HEK293 (cell line): Measurements from ENCODE around the gene APC2.

Experiments
- BCL11B ChIP-seq: fragments of 450-650 bp; formaldehyde crosslinking; IDR thresholded peaks from 2 replicates; pipeline ENCODE4 v1.5.1; 2016; ENCODE audit warnings: low read depth, missing biosample characterization, missing genetic modification characterization
- EGR2 ChIP-seq: fragments of 450-650 bp; formaldehyde crosslinking; IDR thresholded peaks from 2 replicates; pipeline ENCODE4 v1.5.1; 2016; ENCODE audit warnings: low read depth, missing biosample characterization, missing genetic modification characterization
- OVOL3 ChIP-seq: fragments of 450-650 bp; formaldehyde crosslinking; IDR thresholded peaks from 2 replicates; pipeline ENCODE4 v1.5.1; 2016; ENCODE audit warnings: missing biosample characterization, missing genetic modification characterization
- PRDM1 ChIP-seq: fragments of 450-650 bp; formaldehyde crosslinking; IDR thresholded peaks from 2 replicates; pipeline ENCODE4; 2016; ENCODE audit warnings: missing biosample characterization, missing genetic modification characterization
- RBAK ChIP-seq: fragments of 450-650 bp; formaldehyde crosslinking; IDR thresholded peaks from 2 replicates; pipeline ENCODE4 v1.5.1; 2016; ENCODE audit warnings: missing biosample characterization, missing genetic modification characterization
- SCRT1 ChIP-seq: fragments of 450-650 bp; formaldehyde crosslinking; IDR thresholded peaks from 2 replicates; pipeline ENCODE4 v1.5.1; 2016; ENCODE audit warnings: missing biosample characterization, missing genetic modification characterization, borderline replicate concordance
- WT1 ChIP-seq: fragments of 450-650 bp; formaldehyde crosslinking; IDR thresholded peaks from 2 replicates; pipeline ENCODE4 v1.5.1; 2016; ENCODE audit warnings: missing biosample characterization, missing genetic modification characterization
- ZBTB21 ChIP-seq: fragments of 450-650 bp; formaldehyde crosslinking; IDR thresholded peaks from 2 replicates; pipeline ENCODE4 v1.5.1; 2017; ENCODE audit warnings: missing biosample characterization, missing genetic modification characterization
- ZBTB48 ChIP-seq: fragments of 450-650 bp; formaldehyde crosslinking; IDR thresholded peaks from 2 replicates; pipeline ENCODE4 v1.5.1; 2016; ENCODE audit warnings: missing biosample characterization, missing genetic modification characterization
- ZNF133 ChIP-seq: fragments of 450-650 bp; formaldehyde crosslinking; IDR thresholded peaks from 2 replicates; pipeline ENCODE4 v1.5.1; 2016; ENCODE audit warnings: missing biosample characterization, missing genetic modification characterization
- ZNF169 ChIP-seq: fragments of 450-650 bp; formaldehyde crosslinking; IDR thresholded peaks from 2 replicates; pipeline ENCODE4 v1.5.1; 2016; ENCODE audit warnings: missing biosample characterization, missing genetic modification characterization
- ZNF2 ChIP-seq: fragments of 450-650 bp; formaldehyde crosslinking; IDR thresholded peaks from 2 replicates; pipeline ENCODE4 v1.5.1; 2016; ENCODE audit warnings: missing biosample characterization, missing genetic modification characterization
- ZNF23 ChIP-seq: fragments of 450-650 bp; formaldehyde crosslinking; IDR thresholded peaks from 2 replicates; pipeline ENCODE4 v1.5.1; 2016; ENCODE audit warnings: missing biosample characterization, missing genetic modification characterization, borderline replicate concordance
- ZNF266 ChIP-seq: fragments of 450-650 bp; formaldehyde crosslinking; IDR thresholded peaks from 2 replicates; pipeline ENCODE4 v1.5.1; 2016; ENCODE audit warnings: missing biosample characterization, missing genetic modification characterization, low read depth
- ZNF311 ChIP-seq: fragments of 450-650 bp; formaldehyde crosslinking; IDR thresholded peaks from 2 replicates; pipeline ENCODE4 v1.5.1; 2017; ENCODE audit warnings: missing biosample characterization, missing genetic modification characterization, borderline replicate concordance
- ZNF433 ChIP-seq: fragments of 450-650 bp; formaldehyde crosslinking; IDR thresholded peaks from 2 replicates; pipeline ENCODE4 v1.5.1; 2016; ENCODE audit warnings: missing biosample characterization, missing genetic modification characterization, low read depth
- ZNF623 ChIP-seq: fragments of 450-650 bp; formaldehyde crosslinking; IDR thresholded peaks from 2 replicates; pipeline ENCODE4 v1.5.1; 2016; ENCODE audit warnings: missing biosample characterization, missing genetic modification characterization
- ZNF677 ChIP-seq: fragments of 450-650 bp; IDR thresholded peaks from 2 replicates; pipeline ENCODE4 v1.5.0; 2018; ENCODE audit warnings: missing biosample characterization, mild to moderate bottlenecking, missing genetic modification characterization, moderate library complexity
- ZSCAN16 ChIP-seq: fragments of 450-650 bp; formaldehyde crosslinking; IDR thresholded peaks from 2 replicates; pipeline ENCODE4 v1.5.1; 2016; ENCODE audit warnings: missing biosample characterization, missing genetic modification characterization
- TF ChIP-seq, protein P1 (sequence below): fragments of 450-650 bp; formaldehyde crosslinking; optimal IDR thresholded peaks from 2 replicates; pipeline ENCODE3; 2016; ENCODE audit warnings: missing biosample characterization, mild to moderate bottlenecking, missing genetic modification characterization
- TF ChIP-seq, protein P2 (sequence below): fragments of 450-650 bp; formaldehyde crosslinking; IDR thresholded peaks from 2 replicates; pipeline ENCODE4 v1.5.1; 2016; ENCODE audit warnings: missing biosample characterization, missing genetic modification characterization
- TF ChIP-seq, protein P3 (sequence below): fragments of 450-650 bp; formaldehyde crosslinking; IDR thresholded peaks from 2 replicates; pipeline ENCODE4 v1.5.1; 2016; ENCODE audit warnings: missing biosample characterization, missing genetic modification characterization
- TF ChIP-seq, protein P4 (sequence below): fragments of 450-650 bp; formaldehyde crosslinking; IDR thresholded peaks from 2 replicates; pipeline ENCODE4 v1.5.1; 2016; ENCODE audit warnings: missing biosample characterization, missing genetic modification characterization
- TF ChIP-seq, protein P5 (sequence below): fragments of 450-650 bp; formaldehyde crosslinking; conservative IDR thresholded peaks from 2 replicates; pipeline ENCODE4 v1.5.1; 2016; ENCODE audit warnings: low read depth, missing biosample characterization, missing genetic modification characterization
- TF ChIP-seq, protein P6 (sequence below): fragments of 450-650 bp; formaldehyde crosslinking; IDR thresholded peaks from 2 replicates; pipeline ENCODE4 v1.5.1; 2017; ENCODE audit warnings: missing biosample characterization, missing genetic modification characterization

The APC2 gene

DNA sequence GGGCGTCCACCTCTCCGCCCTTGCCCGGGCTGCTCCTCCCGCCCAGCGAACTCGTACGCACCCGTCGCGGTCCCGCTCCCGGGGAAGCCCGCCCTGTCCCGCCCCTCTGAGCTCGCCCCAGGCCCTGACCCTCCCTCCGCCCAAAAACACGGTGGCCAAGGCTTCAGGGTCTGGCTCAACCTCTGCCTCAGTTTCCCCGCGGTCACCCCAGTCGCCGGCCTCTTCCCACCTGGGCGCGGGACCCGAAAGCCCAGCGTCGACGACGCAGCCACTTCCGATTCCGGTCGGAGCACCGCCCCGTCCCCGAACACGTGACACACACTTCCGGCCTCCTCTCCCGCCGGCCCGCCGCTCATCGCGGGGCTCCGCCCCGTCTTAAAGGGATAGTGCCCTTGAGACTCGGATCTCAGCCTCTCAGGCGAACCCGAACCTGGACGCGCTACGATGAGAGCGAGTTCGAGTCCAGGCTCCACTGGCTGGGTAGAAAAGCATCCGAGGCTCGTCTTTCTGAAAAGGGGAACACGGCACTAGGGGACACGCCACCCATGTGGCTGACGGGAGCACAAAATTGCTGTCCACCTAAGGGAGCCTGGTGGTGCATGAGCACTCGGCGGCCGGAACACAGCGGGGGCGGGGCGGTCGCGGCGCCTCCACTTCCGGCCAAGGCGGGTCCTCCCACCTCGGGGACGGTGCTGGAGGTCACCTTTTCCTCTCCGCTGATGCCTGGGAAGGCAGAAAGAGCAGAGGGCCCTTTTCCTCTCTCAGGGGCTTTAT, 29.2 kb downstream of the APC2 start, which contains the start of gene C19orf25 (continued):
- no peak; the same call in 1 of the 2 replicates for TF ChIP-seq WT1 (tag by site-specific recombination)
- no peak for TF ChIP-seq ZNF623
- no peak for TF ChIP-seq ZNF677 (tag by site-specific recombination)
- peak; percentile 47; the same call in 1 of the 2 replicates for TF ChIP-seq ZBTB21 (tag by site-specific recombination)
- no peak for TF ChIP-seq ZNF311 (tag by site-specific recombination)
- TF ChIP-seq ZNF266 = no peak
- no peak for TF ChIP-seq RBAK (tag by site-specific recombination)
- no peak for TF ChIP-seq ZNF169 (tag by site-specific recombination)
- TF ChIP-seq, protein P1, sequence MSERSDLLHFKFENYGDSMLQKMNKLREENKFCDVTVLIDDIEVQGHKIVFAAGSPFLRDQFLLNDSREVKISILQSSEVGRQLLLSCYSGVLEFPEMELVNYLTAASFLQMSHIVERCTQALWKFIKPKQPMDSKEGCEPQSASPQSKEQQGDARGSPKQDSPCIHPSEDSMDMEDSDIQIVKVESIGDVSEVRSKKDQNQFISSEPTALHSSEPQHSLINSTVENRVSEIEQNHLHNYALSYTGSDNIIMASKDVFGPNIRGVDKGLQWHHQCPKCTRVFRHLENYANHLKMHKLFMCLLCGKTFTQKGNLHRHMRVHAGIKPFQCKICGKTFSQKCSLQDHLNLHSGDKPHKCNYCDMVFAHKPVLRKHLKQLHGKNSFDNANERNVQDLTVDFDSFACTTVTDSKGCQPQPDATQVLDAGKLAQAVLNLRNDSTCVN (tag by site-specific recombination) = peak; percentile 72
- no peak for TF ChIP-seq PRDM1 (tag by site-specific recombination)
- no peak for TF ChIP-seq ZSCAN16 (tag by site-specific recombination)
- peak; percentile 86 for TF ChIP-seq ZBTB48 (tag by site-specific recombination)
- no peak for TF ChIP-seq ZNF433 (tag by site-specific recombination)
- no peak for TF ChIP-seq ZNF133 (tag by site-specific recombination)
- TF ChIP-seq EGR2 (tag by site-specific recombination) = peak; percentile 74
- TF ChIP-seq, protein P2, sequence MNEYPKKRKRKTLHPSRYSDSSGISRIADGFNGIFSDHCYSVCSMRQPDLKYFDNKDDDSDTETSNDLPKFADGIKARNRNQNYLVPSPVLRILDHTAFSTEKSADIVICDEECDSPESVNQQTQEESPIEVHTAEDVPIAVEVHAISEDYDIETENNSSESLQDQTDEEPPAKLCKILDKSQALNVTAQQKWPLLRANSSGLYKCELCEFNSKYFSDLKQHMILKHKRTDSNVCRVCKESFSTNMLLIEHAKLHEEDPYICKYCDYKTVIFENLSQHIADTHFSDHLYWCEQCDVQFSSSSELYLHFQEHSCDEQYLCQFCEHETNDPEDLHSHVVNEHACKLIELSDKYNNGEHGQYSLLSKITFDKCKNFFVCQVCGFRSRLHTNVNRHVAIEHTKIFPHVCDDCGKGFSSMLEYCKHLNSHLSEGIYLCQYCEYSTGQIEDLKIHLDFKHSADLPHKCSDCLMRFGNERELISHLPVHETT (tag by site-specific recombination) = 0 out of 2 replicates have a peak, but pooled peaks have one; percentile 51
- TF ChIP-seq, protein P3, sequence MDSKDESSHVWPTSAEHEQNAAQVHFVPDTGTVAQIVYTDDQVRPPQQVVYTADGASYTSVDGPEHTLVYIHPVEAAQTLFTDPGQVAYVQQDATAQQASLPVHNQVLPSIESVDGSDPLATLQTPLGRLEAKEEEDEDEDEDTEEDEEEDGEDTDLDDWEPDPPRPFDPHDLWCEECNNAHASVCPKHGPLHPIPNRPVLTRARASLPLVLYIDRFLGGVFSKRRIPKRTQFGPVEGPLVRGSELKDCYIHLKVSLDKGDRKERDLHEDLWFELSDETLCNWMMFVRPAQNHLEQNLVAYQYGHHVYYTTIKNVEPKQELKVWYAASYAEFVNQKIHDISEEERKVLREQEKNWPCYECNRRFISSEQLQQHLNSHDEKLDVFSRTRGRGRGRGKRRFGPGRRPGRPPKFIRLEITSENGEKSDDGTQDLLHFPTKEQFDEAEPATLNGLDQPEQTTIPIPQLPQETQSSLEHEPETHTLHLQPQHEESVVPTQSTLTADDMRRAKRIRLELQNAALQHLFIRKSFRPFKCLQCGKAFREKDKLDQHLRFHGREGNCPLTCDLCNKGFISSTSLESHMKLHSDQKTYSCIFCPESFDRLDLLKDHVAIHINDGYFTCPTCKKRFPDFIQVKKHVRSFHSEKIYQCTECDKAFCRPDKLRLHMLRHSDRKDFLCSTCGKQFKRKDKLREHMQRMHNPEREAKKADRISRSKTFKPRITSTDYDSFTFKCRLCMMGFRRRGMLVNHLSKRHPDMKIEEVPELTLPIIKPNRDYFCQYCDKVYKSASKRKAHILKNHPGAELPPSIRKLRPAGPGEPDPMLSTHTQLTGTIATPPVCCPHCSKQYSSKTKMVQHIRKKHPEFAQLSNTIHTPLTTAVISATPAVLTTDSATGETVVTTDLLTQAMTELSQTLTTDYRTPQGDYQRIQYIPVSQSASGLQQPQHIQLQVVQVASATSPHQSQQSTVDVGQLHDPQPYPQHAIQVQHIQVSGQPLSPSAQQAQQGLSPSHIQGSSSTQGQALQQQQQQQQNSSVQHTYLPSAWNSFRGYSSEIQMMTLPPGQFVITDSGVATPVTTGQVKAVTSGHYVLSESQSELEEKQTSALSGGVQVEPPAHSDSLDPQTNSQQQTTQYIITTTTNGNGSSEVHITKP (tag by site-specific recombination) = peak; percentile 69; the same call in 1 of the 2 replicates
- TF ChIP-seq, protein P4, sequence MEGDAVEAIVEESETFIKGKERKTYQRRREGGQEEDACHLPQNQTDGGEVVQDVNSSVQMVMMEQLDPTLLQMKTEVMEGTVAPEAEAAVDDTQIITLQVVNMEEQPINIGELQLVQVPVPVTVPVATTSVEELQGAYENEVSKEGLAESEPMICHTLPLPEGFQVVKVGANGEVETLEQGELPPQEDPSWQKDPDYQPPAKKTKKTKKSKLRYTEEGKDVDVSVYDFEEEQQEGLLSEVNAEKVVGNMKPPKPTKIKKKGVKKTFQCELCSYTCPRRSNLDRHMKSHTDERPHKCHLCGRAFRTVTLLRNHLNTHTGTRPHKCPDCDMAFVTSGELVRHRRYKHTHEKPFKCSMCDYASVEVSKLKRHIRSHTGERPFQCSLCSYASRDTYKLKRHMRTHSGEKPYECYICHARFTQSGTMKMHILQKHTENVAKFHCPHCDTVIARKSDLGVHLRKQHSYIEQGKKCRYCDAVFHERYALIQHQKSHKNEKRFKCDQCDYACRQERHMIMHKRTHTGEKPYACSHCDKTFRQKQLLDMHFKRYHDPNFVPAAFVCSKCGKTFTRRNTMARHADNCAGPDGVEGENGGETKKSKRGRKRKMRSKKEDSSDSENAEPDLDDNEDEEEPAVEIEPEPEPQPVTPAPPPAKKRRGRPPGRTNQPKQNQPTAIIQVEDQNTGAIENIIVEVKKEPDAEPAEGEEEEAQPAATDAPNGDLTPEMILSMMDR (tag by site-specific recombination) = 0 out of 2 replicates have a peak, but pooled peaks have one; percentile 11
- TF ChIP-seq BCL11B (tag by site-specific recombination) = peak; percentile 74; the same call in 1 of the 2 replicates
- TF ChIP-seq ZNF2 (tag by site-specific recombination) = peak; percentile 87; the same call in 1 of the 2 replicates
- TF ChIP-seq SCRT1 = no peak
- TF ChIP-seq, protein P5, sequence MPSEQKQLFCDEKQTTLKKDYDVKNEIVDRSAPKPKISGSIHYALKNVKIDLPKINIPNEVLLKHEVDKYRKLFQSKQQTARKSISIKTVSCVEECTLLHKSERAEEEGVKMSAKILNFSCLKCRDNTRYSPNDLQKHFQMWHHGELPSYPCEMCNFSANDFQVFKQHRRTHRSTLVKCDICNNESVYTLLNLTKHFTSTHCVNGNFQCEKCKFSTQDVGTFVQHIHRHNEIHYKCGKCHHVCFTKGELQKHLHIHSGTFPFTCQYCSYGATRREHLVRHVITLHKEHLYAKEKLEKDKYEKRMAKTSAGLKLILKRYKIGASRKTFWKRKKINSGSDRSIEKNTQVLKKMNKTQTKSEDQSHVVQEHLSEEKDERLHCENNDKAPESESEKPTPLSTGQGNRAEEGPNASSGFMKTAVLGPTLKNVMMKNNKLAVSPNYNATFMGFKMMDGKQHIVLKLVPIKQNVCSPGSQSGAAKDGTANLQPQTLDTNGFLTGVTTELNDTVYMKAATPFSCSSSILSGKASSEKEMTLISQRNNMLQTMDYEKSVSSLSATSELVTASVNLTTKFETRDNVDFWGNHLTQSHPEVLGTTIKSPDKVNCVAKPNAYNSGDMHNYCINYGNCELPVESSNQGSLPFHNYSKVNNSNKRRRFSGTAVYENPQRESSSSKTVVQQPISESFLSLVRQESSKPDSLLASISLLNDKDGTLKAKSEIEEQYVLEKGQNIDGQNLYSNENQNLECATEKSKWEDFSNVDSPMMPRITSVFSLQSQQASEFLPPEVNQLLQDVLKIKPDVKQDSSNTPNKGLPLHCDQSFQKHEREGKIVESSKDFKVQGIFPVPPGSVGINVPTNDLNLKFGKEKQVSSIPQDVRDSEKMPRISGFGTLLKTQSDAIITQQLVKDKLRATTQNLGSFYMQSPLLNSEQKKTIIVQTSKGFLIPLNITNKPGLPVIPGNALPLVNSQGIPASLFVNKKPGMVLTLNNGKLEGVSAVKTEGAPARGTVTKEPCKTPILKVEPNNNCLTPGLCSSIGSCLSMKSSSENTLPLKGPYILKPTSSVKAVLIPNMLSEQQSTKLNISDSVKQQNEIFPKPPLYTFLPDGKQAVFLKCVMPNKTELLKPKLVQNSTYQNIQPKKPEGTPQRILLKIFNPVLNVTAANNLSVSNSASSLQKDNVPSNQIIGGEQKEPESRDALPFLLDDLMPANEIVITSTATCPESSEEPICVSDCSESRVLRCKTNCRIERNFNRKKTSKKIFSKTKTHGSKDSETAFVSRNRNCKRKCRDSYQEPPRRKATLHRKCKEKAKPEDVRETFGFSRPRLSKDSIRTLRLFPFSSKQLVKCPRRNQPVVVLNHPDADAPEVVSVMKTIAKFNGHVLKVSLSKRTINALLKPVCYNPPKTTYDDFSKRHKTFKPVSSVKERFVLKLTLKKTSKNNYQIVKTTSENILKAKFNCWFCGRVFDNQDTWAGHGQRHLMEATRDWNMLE = peak; percentile 56
- no peak for TF ChIP-seq ZNF23
- TF ChIP-seq, protein P6, sequence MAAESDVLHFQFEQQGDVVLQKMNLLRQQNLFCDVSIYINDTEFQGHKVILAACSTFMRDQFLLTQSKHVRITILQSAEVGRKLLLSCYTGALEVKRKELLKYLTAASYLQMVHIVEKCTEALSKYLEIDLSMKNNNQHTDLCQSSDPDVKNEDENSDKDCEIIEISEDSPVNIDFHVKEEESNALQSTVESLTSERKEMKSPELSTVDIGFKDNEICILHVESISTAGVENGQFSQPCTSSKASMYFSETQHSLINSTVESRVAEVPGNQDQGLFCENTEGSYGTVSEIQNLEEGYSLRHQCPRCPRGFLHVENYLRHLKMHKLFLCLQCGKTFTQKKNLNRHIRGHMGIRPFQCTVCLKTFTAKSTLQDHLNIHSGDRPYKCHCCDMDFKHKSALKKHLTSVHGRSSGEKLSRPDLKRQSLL (tag by site-specific recombination) = no peak
- no peak for TF ChIP-seq OVOL3
